Aorta (tissue), 5 donors: ENCODE data around the gene DGKQ. TPM values are rescaled to one million over a fixed set of nuclear protein-coding genes. Genes with fewer than 3 reads are reported as not detected.

ENCODE experiments used
- ATAC-seq: fragments of 200-7000 bp; cut with Tn5 transposase; one replicate; pipeline ENCODE4 v1.9.1; 2022; ENCODE audit warnings: moderate library complexity; ENCODE audit not compliant: low FRiP score
- DNase-seq, 2 donors: peaks; one replicate each; pipeline ENCODE4 v3.0.0-alpha.2; 2020
- H3K27ac ChIP-seq, 2 donors: one replicate each; pipeline ENCODE4 v1.5.1; 2013; ENCODE audit warnings: low read length in 2 of 2, mild to moderate bottlenecking in 2 of 2, moderate library complexity in 2 of 2, control low read depth in 1 of 2, inconsistent platforms in 1 of 2, low read depth in 1 of 2
- H3K27me3 ChIP-seq, 2 donors: one replicate each; pipeline ENCODE4 v1.6.1; 2013; ENCODE audit warnings: control low read depth in 1 of 2, low read length in 1 of 2, mild to moderate bottlenecking in 1 of 2, moderate library complexity in 1 of 2; ENCODE audit not compliant: insufficient read depth in 2 of 2, control insufficient read depth in 1 of 2
- H3K36me3 ChIP-seq, 2 donors: one replicate each; pipeline ENCODE4 v1.6.1; 2013; ENCODE audit warnings: control low read depth in 1 of 2, low read length in 1 of 2, mild to moderate bottlenecking in 1 of 2; ENCODE audit not compliant: insufficient read depth in 2 of 2, control insufficient read depth in 1 of 2
- H3K4me1 ChIP-seq, 2 donors: one replicate each; pipeline ENCODE4 v1.6.1; 2013; ENCODE audit warnings: low read length in 2 of 2, control low read depth in 1 of 2, mild to moderate bottlenecking in 1 of 2, moderate library complexity in 1 of 2; ENCODE audit not compliant: insufficient read depth in 2 of 2, control insufficient read depth in 1 of 2
- H3K4me3 ChIP-seq, 2 donors: one replicate each; pipeline ENCODE4 v1.5.1; 2013; ENCODE audit warnings: low read length in 2 of 2, control low read depth in 1 of 2, mild to moderate bottlenecking in 1 of 2
- H3K9me3 ChIP-seq: one replicate; pipeline ENCODE4 v1.6.1; 2013; ENCODE audit warnings: mild to moderate bottlenecking, low read length; ENCODE audit not compliant: control insufficient read depth
- WGBS, 2 donors: extraction: QIAGEN DNeasy Blood & Tissue Kit; methylation state at CpG; one replicate each; pipeline ENCODE4 v1.1.7; 2013; 5-methylcytosine and 5-hydroxymethylcytosine counted together
- intact Hi-C, 2 donors: fragments of 100-400 bp; cut with DNase I; formaldehyde crosslinking; loops; one replicate each; pipeline versions ENCODE4 v1.14.2 to v1.15.0; 2022
- polyA plus RNA-seq, 2 donors: library from polyadenylated mRNA; stranded (reverse); fragments of 200-250 nt; gene quantifications; one replicate each; pipeline ENCODE4 v1.2.3, GENCODE V29; 2013
- total RNA-seq, 2 donors: library from RNA; stranded (reverse); fragmentation: NEBNext Ultra II Directional; extraction: Animal tissue kit (Norgen Biotek cat#: 25700); gene quantifications; one replicate each; pipeline ENCODE4 v1.2.1, GENCODE V29; 2021
- donor health status: healthy with polysubstance abuse.
- donor health status: Bipolar disorder and iron deficiency.
- donor health status: DM: no; HTN: no; CAD: no.
- donor health status: DM: no; HTN: no; CAD: no.
- donor health status: DM: yes; HTN: yes; CAD: no.

Gene DGKQ
- total and polyA plus RNA-seq, 4 donors, result 5.4 to 14.2 (median 12.3) TPM

GRCh38 chr4:955931-956381 is 17.4 kb downstream of the DGKQ start:
- no peak overlapping the region for H3K27ac ChIP-seq
- intact Hi-C loops, result no loop called here
- WGBS, 2 donors, result 83 to 85% methylated on average over 12 of the region's 12 CpGs
- H3K27me3 ChIP-seq, result no peaks in the 10 kb centered on the region
- DNase-seq (peak; percentile 45 to 70), ATAC-seq (no peak)
- no peak overlapping the region for H3K4me3 ChIP-seq
- no peaks in the 10 kb centered on the region for H3K9me3 ChIP-seq
- H3K36me3 ChIP-seq, result no peaks in the 10 kb centered on the region
- no peaks in the 10 kb centered on the region for H3K4me1 ChIP-seq

- ATAC-seq (no peak), DNase-seq (peak; percentile 42 to 62)
- 90 to 92% methylated on average over 33 of the region's 33 CpGs for WGBS, 2 donors
- H3K27me3 ChIP-seq, result no peaks in the 10 kb centered on the region
- H3K4me1 ChIP-seq, result no peaks in the 10 kb centered on the region
- no peak overlapping the region for H3K4me3 ChIP-seq
- no peaks in the 10 kb centered on the region for H3K9me3 ChIP-seq
- H3K27ac ChIP-seq, result no peak overlapping the region
- intact Hi-C loops, result no loop called here
- H3K36me3 ChIP-seq, result no peaks in the 10 kb centered on the region
These were observed 18.0 kb downstream of the DGKQ start for GRCh38 chr4:955161-955921.

DNA sequence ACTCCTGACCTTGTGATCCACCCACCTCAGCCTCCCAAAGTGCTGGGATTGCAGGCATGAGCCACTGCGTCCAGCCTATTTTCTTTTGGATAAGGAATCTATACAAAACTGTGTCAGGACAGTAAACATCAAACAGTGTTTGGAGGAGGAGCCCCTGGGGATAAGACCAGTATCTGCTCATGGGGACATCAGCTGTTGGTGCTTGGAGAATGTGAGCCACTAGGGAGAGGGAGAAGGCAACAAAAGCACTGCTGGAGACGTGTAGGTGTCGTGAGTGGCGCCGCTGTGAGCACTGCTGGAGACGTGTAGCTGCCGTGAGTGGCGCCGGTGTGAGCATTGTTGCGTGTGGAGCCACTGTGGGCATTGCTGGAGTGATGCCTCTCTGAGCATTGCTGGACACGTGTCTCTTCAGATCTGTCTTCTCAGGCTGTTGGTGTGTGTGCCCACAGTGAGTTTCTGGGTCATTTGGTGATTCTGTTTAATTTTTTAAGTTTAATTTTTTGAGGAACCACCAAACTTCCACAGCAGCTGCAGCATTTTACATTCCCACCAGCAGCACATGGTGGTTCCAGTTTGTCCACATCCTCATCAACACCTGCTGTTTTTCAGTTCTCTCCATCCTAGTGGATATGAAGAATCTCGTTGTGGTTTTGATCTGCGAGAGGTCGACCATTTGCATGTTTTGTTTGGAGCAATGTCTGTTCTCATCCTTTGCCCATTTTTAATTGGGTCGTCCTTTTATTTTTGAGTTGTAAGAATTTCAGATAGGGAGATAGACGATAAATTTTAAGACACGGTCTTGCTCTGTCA is 19.0 kb downstream of the DGKQ start:
- ATAC-seq (no peak), DNase-seq (peak in 1 of 2 donors; percentile 60)
- H3K36me3 ChIP-seq, result no peaks in the 10 kb centered on the region
- no peak overlapping the region for H3K4me3 ChIP-seq
- intact Hi-C loops, result no loop called here
- H3K9me3 ChIP-seq, result no peaks in the 10 kb centered on the region
- no peak overlapping the region for H3K27ac ChIP-seq
- H3K4me1 ChIP-seq, result no peaks in the 10 kb centered on the region
- WGBS, 2 donors, result 91 to 93% methylated on average over 17 of the region's 17 CpGs
- no peaks in the 10 kb centered on the region for H3K27me3 ChIP-seq

DNA sequence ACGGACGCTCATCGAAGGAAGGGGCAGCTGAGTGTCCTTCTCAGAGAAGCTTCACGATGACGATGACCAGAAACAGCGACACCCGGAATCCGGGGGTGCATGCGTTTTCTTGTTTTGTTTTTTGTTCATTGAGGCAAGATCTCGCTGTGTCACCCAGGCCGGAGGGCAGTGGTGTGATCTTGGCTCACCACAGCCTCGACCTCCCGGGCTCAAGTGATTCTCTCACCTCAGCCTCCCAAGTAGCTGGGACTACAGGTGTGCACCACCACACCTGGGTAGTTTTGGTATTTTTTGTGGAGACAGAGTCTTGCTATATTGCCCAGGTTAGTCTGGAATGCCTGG is 19.8 kb downstream of the DGKQ start:
- intact Hi-C loops, result no loop called here
- WGBS, 2 donors, result 96 to 98% methylated on average over 13 of the region's 13 CpGs
- DNase-seq (no peak), ATAC-seq (no peak)
- no peaks in the 10 kb centered on the region for H3K4me1 ChIP-seq
- no peaks in the 10 kb centered on the region for H3K36me3 ChIP-seq
- H3K27ac ChIP-seq, result no peak overlapping the region
- no peak overlapping the region for H3K4me3 ChIP-seq
- no peaks in the 10 kb centered on the region for H3K9me3 ChIP-seq
- H3K27me3 ChIP-seq, result no peaks in the 10 kb centered on the region

GRCh38 chr4:952881-953573 is 20.3 kb downstream of the DGKQ start:
- H3K4me3 ChIP-seq, result no peak overlapping the region
- no peak overlapping the region for H3K27ac ChIP-seq
- no peaks in the 10 kb centered on the region for H3K9me3 ChIP-seq
- H3K27me3 ChIP-seq, result no peaks in the 10 kb centered on the region
- intact Hi-C loops, result no loop called here
- no peaks in the 10 kb centered on the region for H3K4me1 ChIP-seq
- WGBS, 2 donors, result 94 to 95% methylated on average over 28 of the region's 28 CpGs
- DNase-seq, result peak; percentile 40 to 55
- no peaks in the 10 kb centered on the region for H3K36me3 ChIP-seq
- ATAC-seq, result no peak

- DNase-seq (peak; percentile 46 to 70), ATAC-seq (no peak)
- Histone ChIP-seq H3K4me3 (no peak overlapping the region), H3K27ac (no peak overlapping the region), H3K36me3 (no peaks in the 10 kb centered on the region), H3K4me1 (no peaks in the 10 kb centered on the region), H3K9me3 (no peaks in the 10 kb centered on the region), H3K27me3 (no peaks in the 10 kb centered on the region)
- 86 to 87% methylated on average over 23 of the region's 23 CpGs for WGBS, 2 donors
- intact Hi-C loops, result no loop called here
These were observed 21.5 kb downstream of the DGKQ start for GRCh38 chr4:951594-952468.

GRCh38 chr4:951186-951585 is 22.2 kb downstream of the DGKQ start:
- no peak for ATAC-seq
- no peaks in the 10 kb centered on the region for H3K9me3 ChIP-seq
- H3K4me1 ChIP-seq, result no peaks in the 10 kb centered on the region
- H3K36me3 ChIP-seq, result no peaks in the 10 kb centered on the region
- 66 to 75% methylated on average over 7 of the region's 7 CpGs for WGBS, 2 donors
- no peak overlapping the region for H3K27ac ChIP-seq
- H3K4me3 ChIP-seq, result no peak overlapping the region
- DNase-seq, result peak; percentile 29 to 67
- intact Hi-C loops, result no loop called here
- no peaks in the 10 kb centered on the region for H3K27me3 ChIP-seq
